Upper lobe of left lung (tissue), 6 donors: ENCODE data around the gene NDUFV2. TPM values are rescaled to one million over a fixed set of nuclear protein-coding genes. Genes with fewer than 3 reads are reported as not detected.

Experiments
- ATAC-seq, 2 donors: fragments of 200-7000 bp; cut with Tn5 transposase; one replicate each; pipeline ENCODE4 v1.9.1; 2022; ENCODE audit warnings: mild to moderate bottlenecking in 2 of 2, moderate library complexity in 2 of 2; ENCODE audit not compliant: low FRiP score in 2 of 2
- DNase-seq, 2 donors: peaks; one replicate each; pipeline ENCODE4 v3.0.0-alpha.2; 2019 to 2020
- H3K27ac ChIP-seq, 4 donors: fragments of 200-600 bp; sonication (generic); one replicate each; pipeline ENCODE4 v1.5.1; 2016 to 2019
- H3K27me3 ChIP-seq, 4 donors: fragments of 200-600 bp; sonication (generic); one replicate each; pipeline ENCODE4 v1.5.1; 2017 to 2019
- H3K36me3 ChIP-seq, 4 donors: fragments of 200-600 bp; sonication (generic); one replicate each; pipeline ENCODE4 v1.5.1; 2016 to 2019
- H3K4me1 ChIP-seq, 4 donors: fragments of 200-600 bp; sonication (generic); one replicate each; pipeline ENCODE4 v1.5.1; 2018 to 2019
- H3K4me3 ChIP-seq, 4 donors: fragments of 200-600 bp; sonication (generic); one replicate each; pipeline ENCODE4 v1.5.1; 2017 to 2019; ENCODE audit warnings: mild to moderate bottlenecking in 2 of 4, moderate library complexity in 1 of 4
- H3K9me3 ChIP-seq, 4 donors: fragments of 200-600 bp; sonication (generic); one replicate each; pipeline ENCODE4 v1.5.1; 2018 to 2019
- CTCF ChIP-seq, 6 experiments: fragments of 450-650 bp in 4 of 6; fragments of 200-600 bp in 2 of 6; sonication (generic) in 2 of 6; IDR thresholded peaks; one replicate each; pipeline ENCODE4 v1.5.1; 2016 to 2019; ENCODE audit warnings: antibody characterized with exemption in 6 of 6
- EP300 ChIP-seq, 4 donors: sonication (generic); formaldehyde crosslinking; IDR thresholded peaks; one replicate each; pipeline ENCODE4 v1.5.1; 2017; ENCODE audit warnings: antibody characterized with exemption in 4 of 4, control low read depth in 2 of 4
- POLR2A ChIP-seq, 4 donors: fragments of 450-650 bp; IDR thresholded peaks; one replicate each; pipeline ENCODE4 v1.5.1; 2016 to 2017; ENCODE audit warnings: antibody characterized with exemption in 4 of 4, mild to moderate bottlenecking in 2 of 4
- POLR2AphosphoS5 ChIP-seq, 2 donors: sonication (generic); formaldehyde crosslinking; IDR thresholded peaks; one replicate each; pipeline ENCODE4 v1.5.1; 2017; ENCODE audit warnings: antibody characterized with exemption in 2 of 2
- WGBS, 2 donors: methylation state at CpG; one replicate each; pipeline ENCODE4 v1.1.5; 2017 to 2018; 5-methylcytosine and 5-hydroxymethylcytosine counted together
- total RNA-seq, 6 donors: library from RNA; depleted of rRNA in 4 of 6; stranded (reverse); fragments of >200 nt in 4 of 6; gene quantifications; one replicate each; pipeline versions ENCODE4 v1.1.0 to v1.2.1, GENCODE V29; 2016 to 2021
- donor health status: DM: no; HTN: no; CAD: no; lungs with moderate emphysema.
- donor health status: DM: no; HTN: yes; CAD: no; lungs with severe emphysema.

NDUFV2 gene
- total RNA-seq, 6 donors from 2014 or later = 45.3 to 154 (median 113) TPM

- H3K4me1 ChIP-seq = peaks cover 56 to 92% (median 68%) of the 10 kb centered on the region in 4 donors
- no peak overlapping the region for H3K4me3 ChIP-seq
- peak in 1 of 2 donors; percentile 58 for DNase-seq
- WGBS, 2 donors = 23 to 30% methylated on average over 1 of the region's 1 CpG
- H3K27me3 ChIP-seq = no peaks in the 10 kb centered on the region
- TF ChIP-seq EP300 (IDR thresholded peaks at IDR 0.05) (no peak), CTCF (IDR thresholded peaks at IDR 0.05) (peak; percentile 49 to 78 (median 66))
- ATAC-seq = peak; percentile 80 to 91
- H3K9me3 ChIP-seq = no peaks in the 10 kb centered on the region
- peak overlapping the region in 2 of 4 donors; percentile 28 to 53 for H3K27ac ChIP-seq
- no peaks in the 10 kb centered on the region for H3K36me3 ChIP-seq
These were observed 45.1 kb downstream of the NDUFV2 start for GRCh38 chr18:9147440-9148202.

- 25 to 39% methylated on average over 1 of the region's 1 CpG for WGBS, 2 donors
- no peaks in the 10 kb centered on the region for H3K36me3 ChIP-seq
- no peaks in the 10 kb centered on the region for H3K27me3 ChIP-seq
- no peaks in the 10 kb centered on the region for H3K9me3 ChIP-seq
- peaks cover 57 to 96% (median 73%) of the 10 kb centered on the region in 4 donors for H3K4me1 ChIP-seq
- ATAC-seq (no peak), DNase-seq (no peak)
- no peak overlapping the region for H3K4me3 ChIP-seq
- H3K27ac ChIP-seq = peak overlapping the region in 2 of 4 donors; percentile 28 to 53
- TF ChIP-seq POLR2A (IDR thresholded peaks at IDR 0.05) = no peak
- TF ChIP-seq EP300 (IDR thresholded peaks at IDR 0.05) = no peak
- TF ChIP-seq CTCF (IDR thresholded peaks at IDR 0.05) = no peak
- TF ChIP-seq POLR2AphosphoS5 (IDR thresholded peaks at IDR 0.05) = no peak
These were observed 45.7 kb downstream of the NDUFV2 start for GRCh38 chr18:9148203-9148552.

GRCh38 chr18:9150121-9150520 lies 47.6 kb downstream of the NDUFV2 start:
- ATAC-seq = no peak
- Histone ChIP-seq H3K4me3 (no peak overlapping the region), H3K9me3 (no peaks in the 10 kb centered on the region), H3K36me3 (no peaks in the 10 kb centered on the region), H3K27me3 (no peaks in the 10 kb centered on the region), H3K4me1 (peaks cover 57 to 95% (median 72%) of the 10 kb centered on the region in 4 donors), H3K27ac (no peak overlapping the region)
- DNase-seq = no peak
- TF ChIP-seq POLR2A (IDR thresholded peaks at IDR 0.05) = no peak
- no peak for TF ChIP-seq EP300 (IDR thresholded peaks at IDR 0.05)
- TF ChIP-seq CTCF (IDR thresholded peaks at IDR 0.05) = no peak
- TF ChIP-seq POLR2AphosphoS5 (IDR thresholded peaks at IDR 0.05) = no peak
- WGBS, 2 donors = 51 to 64% methylated on average over 5 of the region's 5 CpGs

- WGBS, 2 donors = 18 to 27% methylated on average over 1 of the region's 1 CpG
- ATAC-seq = no peak
- DNase-seq = no peak
- H3K36me3 ChIP-seq = no peaks in the 10 kb centered on the region
- no peak overlapping the region for H3K4me3 ChIP-seq
- peaks cover 28 to 71% (median 48%) of the 10 kb centered on the region in 4 donors for H3K4me1 ChIP-seq
- H3K27me3 ChIP-seq = no peaks in the 10 kb centered on the region
- H3K9me3 ChIP-seq = no peaks in the 10 kb centered on the region
- H3K27ac ChIP-seq = peak overlapping the region in 2 of 4 donors; percentile 2 to 30
- TF ChIP-seq CTCF (IDR thresholded peaks at IDR 0.05) = no peak
These were observed 50.8 kb downstream of the NDUFV2 start for GRCh38 chr18:9153256-9153655.
